NT2/D1 (cell line): Measurements from ENCODE around the gene PAXX.

ENCODE experiments used
- SUZ12 ChIP-seq: IDR thresholded peaks from 2 replicates; pipeline ENCODE4 v1.6.1; 2011; ENCODE audit not compliant: insufficient read length, insufficient read depth; ENCODE audit errors: extremely low read depth
- YY1 ChIP-seq: IDR thresholded peaks from 2 replicates; pipeline ENCODE4 v1.6.1; 2011; ENCODE audit not compliant: insufficient read length, insufficient read depth
- ZNF274 ChIP-seq: IDR thresholded peaks from 2 replicates; pipeline ENCODE4 v1.6.1; 2011; ENCODE audit warnings: mild to moderate bottlenecking, low read depth, low read length

DNA sequence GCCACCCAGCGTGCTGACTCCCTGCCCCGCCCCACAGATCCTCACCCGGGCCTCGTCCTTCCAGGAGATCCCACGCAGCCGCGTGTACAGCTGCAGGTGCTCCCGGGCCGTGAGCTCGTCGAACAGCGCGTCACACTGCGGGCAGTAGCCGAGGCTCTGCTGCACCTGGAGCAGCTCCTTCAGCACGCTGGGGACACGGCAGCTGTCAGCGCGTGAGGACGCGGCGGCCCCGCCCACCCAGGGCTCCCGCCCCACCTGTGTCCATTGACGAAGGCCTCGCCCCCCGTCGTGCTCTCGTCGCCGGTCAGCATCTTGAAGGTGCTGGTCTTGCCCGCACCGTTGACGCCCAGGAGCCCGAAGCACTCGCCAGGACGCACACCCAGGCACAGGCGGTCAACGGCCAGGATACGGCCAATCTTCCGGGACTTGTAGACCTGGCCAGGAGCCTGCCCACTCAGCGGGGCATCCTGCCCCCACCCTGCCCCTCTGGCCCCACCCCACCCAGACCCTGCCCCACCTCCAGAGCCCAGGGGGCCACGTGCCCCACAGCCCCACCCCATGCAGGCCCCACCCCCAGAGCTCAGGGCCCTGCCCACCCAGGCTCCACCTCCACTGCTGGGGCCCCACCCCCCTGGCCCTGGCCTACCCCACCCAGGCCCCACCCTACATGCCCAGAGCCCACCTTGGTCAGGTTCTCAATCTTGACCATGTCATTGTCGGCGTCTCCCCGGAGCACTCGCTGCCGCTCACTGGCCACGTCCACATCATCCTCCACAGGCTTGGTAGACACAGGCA, 17.9 kb downstream of the PAXX start:
- no peak for TF ChIP-seq ZNF274
- TF ChIP-seq YY1 = no peak
- TF ChIP-seq SUZ12 = no peak
